HG03354 (cell line): ENCODE results near the gene AHSG.

Source experiments
- ATAC-seq: cut with Tn5 transposase; IDR thresholded peaks from one replicate; pipeline ENCODE4 v1.9.1; 2021; ENCODE audit warnings: mild to moderate bottlenecking; ENCODE audit not compliant: unreplicated experiment, poor library complexity, severe bottlenecking

The AHSG gene

DNA sequence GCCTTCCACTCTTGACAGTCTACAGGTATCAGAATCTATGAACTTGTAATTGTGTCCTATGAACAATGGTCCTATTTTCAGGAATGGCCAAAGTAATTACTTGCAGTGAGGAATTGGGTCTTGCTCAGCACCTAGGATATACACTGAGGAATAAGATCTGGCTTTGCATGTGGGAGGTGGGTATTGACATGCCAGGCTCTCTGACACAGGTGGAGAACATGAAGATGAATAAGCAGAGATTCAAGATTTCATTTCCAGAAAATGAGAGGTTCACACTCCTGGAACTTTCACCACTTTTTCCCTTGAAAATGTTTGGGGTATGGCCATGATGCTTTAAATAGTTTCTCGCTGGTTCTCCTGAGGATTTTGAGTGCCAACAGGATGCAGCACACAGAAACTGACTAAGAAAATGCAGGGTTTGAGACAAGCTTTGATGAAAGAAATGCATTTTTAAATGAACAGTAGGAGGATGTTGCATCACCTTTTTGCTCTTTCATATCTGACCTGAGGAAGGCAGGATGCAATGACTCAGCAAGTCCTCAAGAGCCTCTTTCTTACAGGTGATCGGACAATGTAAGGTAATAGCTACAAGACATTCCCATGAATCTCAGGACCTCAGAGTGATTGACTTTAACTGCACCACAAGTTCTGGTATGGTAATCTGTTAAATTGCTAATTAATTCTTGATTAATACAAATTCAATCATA, 56.7 kb downstream of the AHSG start:
- no peak for ATAC-seq

DNA sequence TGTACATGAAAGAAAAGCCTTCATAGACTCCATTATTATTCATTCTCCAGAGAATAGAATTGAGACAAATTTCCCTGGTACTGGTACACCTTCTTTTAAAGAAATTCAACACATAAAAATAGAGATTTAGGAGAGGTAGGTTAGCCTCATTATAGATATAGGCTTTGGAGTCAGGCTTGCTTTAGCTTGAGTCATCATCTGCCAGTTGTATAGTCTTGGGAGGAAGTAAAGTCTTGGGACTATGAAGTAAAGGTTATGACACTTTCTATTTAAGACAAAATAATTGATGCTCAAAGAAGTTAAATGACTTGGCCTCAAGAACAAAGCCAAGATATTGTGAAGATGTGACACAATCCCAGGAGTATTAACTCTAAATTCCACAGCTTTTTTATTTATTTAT, 57.3 kb downstream of the AHSG start:
- ATAC-seq = no peak
